ENCODE data around the gene HES5. TPM values are rescaled to one million over a fixed set of nuclear protein-coding genes. Genes with fewer than 3 reads are reported as not detected.

The HES5 gene
- total RNA-seq, 2 donors from 2014 or later: 0.27 to 2.7 TPM

DNA sequence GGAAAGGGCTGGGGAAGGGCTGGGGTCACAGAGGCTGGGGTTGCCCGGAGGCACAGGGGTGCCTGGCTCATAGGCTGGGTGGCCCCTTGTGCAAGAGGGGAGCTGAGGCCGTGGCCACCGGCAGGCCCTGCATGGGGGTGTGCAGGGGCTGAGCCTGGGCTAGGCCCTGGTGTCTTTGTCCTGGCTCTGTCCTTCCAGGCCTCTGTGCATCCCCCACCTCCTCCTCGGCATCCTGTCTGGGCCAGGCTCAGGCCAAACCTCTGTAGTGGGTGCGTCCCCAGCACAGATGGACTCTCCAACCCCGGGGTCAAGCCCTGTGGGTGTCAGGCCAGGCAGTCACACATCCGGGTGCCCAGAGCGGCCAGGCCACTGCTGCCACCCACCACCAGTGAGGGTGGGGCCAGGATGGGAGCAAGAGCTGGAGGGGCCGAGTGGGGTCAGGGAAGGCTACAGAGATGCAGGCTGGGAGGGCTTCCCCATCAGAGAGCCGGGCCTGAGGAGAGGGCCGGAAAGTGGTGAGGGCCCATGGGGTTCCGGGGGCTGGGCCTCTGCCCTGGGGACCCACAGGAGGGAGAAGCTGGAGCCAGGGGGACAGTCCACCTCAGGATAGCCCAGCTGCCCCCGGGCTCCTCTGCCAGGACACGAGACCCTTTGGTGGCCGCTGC is 23.0 kb downstream of the HES5 start:
- Histone ChIP-seq H3K4me3 (no peak overlapping the region), H3K27me3 (replicated peaks; ENCODE audit: insufficient read depth) (no peaks in the 10 kb centered on the region), H3K9me3 (no peaks in the 10 kb centered on the region), H3K27ac (no peak overlapping the region), H3K36me3 (peaks cover 31% of the 10 kb centered on the region), H3K4me1 (ENCODE audit: control insufficient read depth in 1 of 2, low read depth in 2 of 2) (no peaks in the 10 kb centered on the region)
- TF ChIP-seq, protein P1, sequence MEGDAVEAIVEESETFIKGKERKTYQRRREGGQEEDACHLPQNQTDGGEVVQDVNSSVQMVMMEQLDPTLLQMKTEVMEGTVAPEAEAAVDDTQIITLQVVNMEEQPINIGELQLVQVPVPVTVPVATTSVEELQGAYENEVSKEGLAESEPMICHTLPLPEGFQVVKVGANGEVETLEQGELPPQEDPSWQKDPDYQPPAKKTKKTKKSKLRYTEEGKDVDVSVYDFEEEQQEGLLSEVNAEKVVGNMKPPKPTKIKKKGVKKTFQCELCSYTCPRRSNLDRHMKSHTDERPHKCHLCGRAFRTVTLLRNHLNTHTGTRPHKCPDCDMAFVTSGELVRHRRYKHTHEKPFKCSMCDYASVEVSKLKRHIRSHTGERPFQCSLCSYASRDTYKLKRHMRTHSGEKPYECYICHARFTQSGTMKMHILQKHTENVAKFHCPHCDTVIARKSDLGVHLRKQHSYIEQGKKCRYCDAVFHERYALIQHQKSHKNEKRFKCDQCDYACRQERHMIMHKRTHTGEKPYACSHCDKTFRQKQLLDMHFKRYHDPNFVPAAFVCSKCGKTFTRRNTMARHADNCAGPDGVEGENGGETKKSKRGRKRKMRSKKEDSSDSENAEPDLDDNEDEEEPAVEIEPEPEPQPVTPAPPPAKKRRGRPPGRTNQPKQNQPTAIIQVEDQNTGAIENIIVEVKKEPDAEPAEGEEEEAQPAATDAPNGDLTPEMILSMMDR (IDR thresholded peaks at IDR 0.05): no peak
- no peak for ATAC-seq (ENCODE audit: insufficient number of reproducible peaks, low FRiP score, low read depth)
- DNase-seq (ENCODE audit: low spot score): no peak

DNA sequence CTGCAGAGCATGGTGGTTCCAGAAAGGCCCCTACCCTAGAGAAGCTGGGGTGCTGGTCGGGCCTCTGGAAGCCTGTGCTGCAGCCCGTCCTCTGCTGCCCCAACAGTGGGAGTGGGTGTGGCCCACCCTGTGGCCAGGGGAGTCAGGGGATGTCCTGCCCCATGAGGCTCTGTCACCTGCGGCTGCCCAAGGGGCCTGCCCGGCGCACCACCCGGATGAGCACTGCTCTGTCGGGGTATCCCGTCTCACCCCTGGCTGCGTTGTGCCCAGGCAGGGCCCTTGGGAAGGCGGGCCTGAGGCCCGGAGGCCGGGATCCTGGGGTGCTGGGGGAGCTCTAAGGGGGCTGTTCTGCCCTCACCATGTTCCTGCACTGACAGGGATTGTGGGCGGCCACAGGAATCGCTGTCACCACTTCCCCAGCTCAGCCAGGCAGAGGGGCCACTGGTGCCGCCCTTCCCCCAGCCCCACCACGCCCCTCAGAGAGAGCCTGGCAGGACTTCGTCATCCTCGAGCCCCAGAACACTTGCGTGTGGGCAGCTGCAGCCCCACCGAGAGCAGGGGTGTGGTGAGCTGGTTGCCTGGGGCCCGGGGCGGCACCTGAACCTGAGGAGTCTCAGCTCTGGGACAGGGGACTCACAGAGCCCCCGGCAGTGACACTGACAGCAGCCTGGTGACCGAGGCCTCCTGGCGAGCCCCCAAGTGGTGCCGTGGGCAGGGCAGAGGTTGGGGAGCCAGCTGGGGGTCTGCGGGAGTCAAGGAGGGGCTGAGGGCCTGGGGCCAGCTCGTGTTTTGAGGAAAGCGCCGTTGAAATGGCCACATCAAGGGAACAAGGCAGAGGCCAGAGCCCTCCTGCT is 23.8 kb downstream of the HES5 start:
- no peaks in the 10 kb centered on the region for H3K9me3 ChIP-seq
- TF ChIP-seq, protein P1 (IDR thresholded peaks at IDR 0.05): no peak
- no peak overlapping the region for H3K4me3 ChIP-seq
- no peak overlapping the region for H3K27ac ChIP-seq
- peaks cover 25% of the 10 kb centered on the region for H3K36me3 ChIP-seq
- H3K4me1 ChIP-seq (ENCODE audit: control insufficient read depth in 1 of 2, low read depth in 2 of 2): no peaks in the 10 kb centered on the region
- ATAC-seq (ENCODE audit: insufficient number of reproducible peaks, low FRiP score, low read depth) (no peak), DNase-seq (ENCODE audit: low spot score) (no peak)
- no peaks in the 10 kb centered on the region for H3K27me3 ChIP-seq (replicated peaks; ENCODE audit: insufficient read depth)

GRCh38 chr1:2505461-2505994 is 24.5 kb downstream of the HES5 start:
- TF ChIP-seq, protein P1 (IDR thresholded peaks at IDR 0.05): no peak
- Histone ChIP-seq H3K36me3 (peaks cover 19% of the 10 kb centered on the region), H3K27me3 (replicated peaks; ENCODE audit: insufficient read depth) (no peaks in the 10 kb centered on the region), H3K27ac (no peak overlapping the region), H3K4me3 (no peak overlapping the region), H3K9me3 (no peaks in the 10 kb centered on the region), H3K4me1 (ENCODE audit: control insufficient read depth in 1 of 2, low read depth in 2 of 2) (no peaks in the 10 kb centered on the region)
- no peak for DNase-seq (ENCODE audit: low spot score)
- ATAC-seq (ENCODE audit: insufficient number of reproducible peaks, low FRiP score, low read depth): no peak

DNA sequence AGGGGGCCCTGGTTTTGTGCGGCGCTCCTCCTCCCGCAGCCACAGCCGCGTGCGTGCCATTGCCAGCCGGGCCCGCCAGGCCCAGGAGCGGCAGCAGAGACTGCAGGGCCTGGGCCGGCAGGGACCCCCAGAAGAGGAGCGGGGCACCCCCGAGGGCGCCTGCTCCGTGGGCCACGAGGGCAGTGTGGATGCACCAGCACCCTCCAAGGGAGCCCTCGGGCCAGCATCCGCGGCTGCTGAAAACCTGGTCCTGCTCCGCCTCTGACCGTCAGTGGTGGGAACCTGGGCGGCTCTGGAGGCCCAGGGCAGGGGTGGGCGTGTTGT is 25.2 kb downstream of the HES5 start:
- Histone ChIP-seq H3K36me3 (peaks cover 13% of the 10 kb centered on the region), H3K27me3 (replicated peaks; ENCODE audit: insufficient read depth) (no peaks in the 10 kb centered on the region), H3K4me1 (ENCODE audit: control insufficient read depth in 1 of 2, low read depth in 2 of 2) (no peaks in the 10 kb centered on the region), H3K27ac (no peak overlapping the region), H3K4me3 (no peak overlapping the region), H3K9me3 (no peaks in the 10 kb centered on the region)
- no peak for DNase-seq (ENCODE audit: low spot score)
- TF ChIP-seq, protein P1 (IDR thresholded peaks at IDR 0.05): no peak
- no peak for ATAC-seq (ENCODE audit: insufficient number of reproducible peaks, low FRiP score, low read depth)

GRCh38 chr1:2504225-2504948 is 25.7 kb downstream of the HES5 start:
- H3K27ac ChIP-seq: no peak overlapping the region
- H3K4me3 ChIP-seq: no peak overlapping the region
- TF ChIP-seq, protein P1 (IDR thresholded peaks at IDR 0.05): no peak

More at GRCh38 chr1:2504225-2504948, 25.7 kb downstream of the HES5 start:
- DNase-seq (ENCODE audit: low spot score) (no peak), ATAC-seq (ENCODE audit: insufficient number of reproducible peaks, low FRiP score, low read depth) (no peak)
- H3K36me3 ChIP-seq: peaks cover 8% of the 10 kb centered on the region
- no peaks in the 10 kb centered on the region for H3K27me3 ChIP-seq (replicated peaks; ENCODE audit: insufficient read depth)
- no peaks in the 10 kb centered on the region for H3K9me3 ChIP-seq
- no peaks in the 10 kb centered on the region for H3K4me1 ChIP-seq (ENCODE audit: control insufficient read depth in 1 of 2, low read depth in 2 of 2)

All from thoracic aorta (tissue), 2 donors.